Osteoblast (primary cell): Measurements from ENCODE around the gene TMEM259. TPM values are rescaled to one million over a fixed set of nuclear protein-coding genes. Genes with fewer than 3 reads are reported as not detected.

Experiments used
- DNase-seq: peaks from one replicate; pipeline ENCODE4 v3.0.0; 2011; ENCODE audit warnings: low spot score, mixed read lengths; ENCODE audit not compliant: insufficient read length; ENCODE audit errors: missing footprints
- H2AFZ ChIP-seq: 2 replicates; pipeline ENCODE4 v1.6.0; 2011; ENCODE audit warnings: mild to moderate bottlenecking, low read length
- H3K27ac ChIP-seq: 2 replicates; pipeline ENCODE4 v1.5.1; 2011; ENCODE audit warnings: mild to moderate bottlenecking, low read depth, low read length, moderate library complexity
- H3K27me3 ChIP-seq: 2 replicates; pipeline ENCODE4 v1.6.0; 2012; ENCODE audit warnings: mild to moderate bottlenecking, control low read depth, inconsistent platforms, low read length, moderate library complexity; ENCODE audit not compliant: insufficient read depth
- H3K36me3 ChIP-seq: 2 replicates; pipeline ENCODE4 v1.5.1; 2011; ENCODE audit warnings: mild to moderate bottlenecking, low read length, control low read depth, moderate library complexity; ENCODE audit not compliant: insufficient read depth
- H3K4me1 ChIP-seq: 2 replicates; pipeline ENCODE4 v1.5.1; 2011; ENCODE audit warnings: mild to moderate bottlenecking, low read length, control low read depth, moderate library complexity; ENCODE audit not compliant: insufficient read depth
- H3K4me2 ChIP-seq: 2 replicates; pipeline ENCODE4 v1.6.0; 2011; ENCODE audit warnings: mild to moderate bottlenecking, low read length; ENCODE audit not compliant: insufficient read depth
- H3K4me3 ChIP-seq: fragments of 200-600 bp; sonication (generic); 3 replicates; pipeline ENCODE4 v1.5.1; 2012; ENCODE audit warnings: mild to moderate bottlenecking, low read length, inconsistent platforms; ENCODE audit not compliant: insufficient read depth
- H3K79me2 ChIP-seq: 2 replicates; pipeline ENCODE4 v1.6.0; 2012; ENCODE audit warnings: mild to moderate bottlenecking, low read length, control low read depth, inconsistent platforms; ENCODE audit not compliant: insufficient read depth
- H3K9me3 ChIP-seq: 2 replicates; pipeline ENCODE4 v1.5.1; 2011; ENCODE audit warnings: low read depth, low read length, control low read depth
- H4K20me1 ChIP-seq: 2 replicates; pipeline ENCODE4 v1.6.0; 2012; ENCODE audit warnings: mild to moderate bottlenecking, low read length, control low read depth; ENCODE audit not compliant: insufficient read depth
- total RNA-seq: library from RNA; depleted of rRNA; stranded (reverse); fragments of >200 nt; gene quantifications from 2 replicates; pipeline ENCODE4 v1.2.3, GENCODE V29; 2012
- TF ChIP-seq, protein P1 (sequence below): IDR thresholded peaks from 2 replicates; pipeline ENCODE4 v1.5.1; 2011; ENCODE audit warnings: mild to moderate bottlenecking, low read depth, low read length, moderate library complexity; ENCODE audit errors: extremely low read depth

The TMEM259 gene
- total RNA-seq, 1 donor: 84.0 TPM

DNA sequence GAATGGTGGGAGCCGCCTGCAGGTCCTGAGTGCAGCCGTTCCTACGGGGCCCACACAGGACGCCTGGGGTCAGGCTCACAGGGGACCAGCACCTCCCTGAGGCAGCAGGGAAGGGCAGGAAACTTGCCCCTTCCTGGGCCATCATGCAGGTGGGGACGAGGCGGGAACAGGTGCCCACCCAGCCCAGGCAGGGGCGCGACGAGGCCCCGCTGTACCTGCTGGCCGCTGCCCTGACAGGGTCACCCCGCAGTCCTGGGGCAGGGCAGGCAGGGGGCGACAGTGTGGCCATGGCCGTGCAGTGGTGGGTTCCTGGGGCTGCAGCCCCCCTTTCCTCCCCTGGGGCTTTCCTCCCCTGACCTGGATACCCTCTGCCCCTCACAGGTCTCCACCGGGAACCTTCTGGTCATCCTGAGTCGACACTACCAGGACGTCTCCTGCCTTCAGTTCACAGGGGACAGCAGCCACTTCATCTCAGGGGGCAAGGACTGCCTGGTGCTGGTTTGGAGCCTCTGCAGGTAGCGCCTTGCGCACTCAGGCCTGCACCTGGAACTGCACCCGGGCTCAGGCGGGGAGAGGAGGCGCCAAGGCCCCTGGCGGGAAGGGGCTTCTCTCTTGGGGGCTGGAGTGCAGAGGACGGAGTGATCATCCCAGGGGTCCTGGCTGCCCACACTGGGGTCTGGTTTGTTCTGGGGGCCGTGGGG lies 31.4 kb downstream of the TMEM259 start:
- Histone ChIP-seq H3K4me1 (peaks cover 5% of the 10 kb centered on the region), H3K9me3 (no peaks in the 10 kb centered on the region), H3K79me2 (peaks cover 14% of the 10 kb centered on the region), H3K36me3 (peaks cover 23% of the 10 kb centered on the region), H3K27me3 (no peaks in the 10 kb centered on the region), H3K4me2 (no peak overlapping the region), H2AFZ (no peak overlapping the region), H3K27ac (no peak overlapping the region), H4K20me1 (peaks cover 5% of the 10 kb centered on the region), H3K4me3 (no peak overlapping the region)
- DNase-seq: no peak
- TF ChIP-seq, protein P1, sequence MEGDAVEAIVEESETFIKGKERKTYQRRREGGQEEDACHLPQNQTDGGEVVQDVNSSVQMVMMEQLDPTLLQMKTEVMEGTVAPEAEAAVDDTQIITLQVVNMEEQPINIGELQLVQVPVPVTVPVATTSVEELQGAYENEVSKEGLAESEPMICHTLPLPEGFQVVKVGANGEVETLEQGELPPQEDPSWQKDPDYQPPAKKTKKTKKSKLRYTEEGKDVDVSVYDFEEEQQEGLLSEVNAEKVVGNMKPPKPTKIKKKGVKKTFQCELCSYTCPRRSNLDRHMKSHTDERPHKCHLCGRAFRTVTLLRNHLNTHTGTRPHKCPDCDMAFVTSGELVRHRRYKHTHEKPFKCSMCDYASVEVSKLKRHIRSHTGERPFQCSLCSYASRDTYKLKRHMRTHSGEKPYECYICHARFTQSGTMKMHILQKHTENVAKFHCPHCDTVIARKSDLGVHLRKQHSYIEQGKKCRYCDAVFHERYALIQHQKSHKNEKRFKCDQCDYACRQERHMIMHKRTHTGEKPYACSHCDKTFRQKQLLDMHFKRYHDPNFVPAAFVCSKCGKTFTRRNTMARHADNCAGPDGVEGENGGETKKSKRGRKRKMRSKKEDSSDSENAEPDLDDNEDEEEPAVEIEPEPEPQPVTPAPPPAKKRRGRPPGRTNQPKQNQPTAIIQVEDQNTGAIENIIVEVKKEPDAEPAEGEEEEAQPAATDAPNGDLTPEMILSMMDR: peak; percentile 18

- TF ChIP-seq, protein P1: no peak
These were observed 32.4 kb downstream of the TMEM259 start for GRCh38 chr19:988510-988909.

GRCh38 chr19:988081-988480 lies 32.8 kb downstream of the TMEM259 start:
- no peak for DNase-seq
- Histone ChIP-seq H3K4me1 (peaks cover 11% of the 10 kb centered on the region), H3K27ac (no peak overlapping the region), H3K9me3 (no peaks in the 10 kb centered on the region), H2AFZ (no peak overlapping the region), H3K4me2 (no peak overlapping the region), H4K20me1 (peaks cover 5% of the 10 kb centered on the region), H3K4me3 (no peak overlapping the region), H3K79me2 (peaks cover 18% of the 10 kb centered on the region), H3K36me3 (peaks cover 23% of the 10 kb centered on the region), H3K27me3 (no peaks in the 10 kb centered on the region)
- TF ChIP-seq, protein P1: no peak

More at GRCh38 chr19:988510-988909, 32.4 kb downstream of the TMEM259 start:
- no peak overlapping the region for H2AFZ ChIP-seq
- H3K79me2 ChIP-seq: peaks cover 18% of the 10 kb centered on the region
- peaks cover 23% of the 10 kb centered on the region for H3K36me3 ChIP-seq
- H3K9me3 ChIP-seq: no peaks in the 10 kb centered on the region
- H3K27ac ChIP-seq: no peak overlapping the region
- peaks cover 11% of the 10 kb centered on the region for H3K4me1 ChIP-seq
- no peak for DNase-seq
- H3K4me3 ChIP-seq: no peak overlapping the region
- no peaks in the 10 kb centered on the region for H3K27me3 ChIP-seq
- peaks cover 5% of the 10 kb centered on the region for H4K20me1 ChIP-seq
- no peak overlapping the region for H3K4me2 ChIP-seq

DNA sequence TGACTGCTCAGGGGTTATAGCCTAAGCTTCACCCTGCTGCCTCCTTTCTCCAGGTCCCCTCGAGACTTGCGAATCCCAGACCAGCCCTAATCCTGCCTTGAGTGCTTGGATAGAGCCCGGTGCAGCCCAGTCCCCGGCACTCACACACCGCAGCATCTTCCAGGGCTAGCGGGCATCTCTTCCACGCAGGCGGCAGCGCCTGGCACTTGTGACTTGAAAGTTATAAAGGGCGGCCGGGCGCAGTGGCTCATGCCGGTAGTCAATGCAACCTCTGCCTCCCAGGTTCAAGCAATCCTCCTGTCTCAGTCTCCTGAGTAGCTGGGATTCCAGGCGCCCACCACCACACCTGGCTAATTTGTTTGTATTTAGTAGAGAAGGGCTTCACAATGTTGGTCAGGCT lies 34.8 kb downstream of the TMEM259 start:
- no peak overlapping the region for H3K4me2 ChIP-seq
- H3K4me1 ChIP-seq: peaks cover 11% of the 10 kb centered on the region
- H3K36me3 ChIP-seq: peaks cover 23% of the 10 kb centered on the region
- peaks cover 5% of the 10 kb centered on the region for H4K20me1 ChIP-seq
- H3K4me3 ChIP-seq: no peak overlapping the region
- H3K9me3 ChIP-seq: no peaks in the 10 kb centered on the region
- no peak overlapping the region for H3K27ac ChIP-seq
- no peak for DNase-seq
- H3K79me2 ChIP-seq: peaks cover 18% of the 10 kb centered on the region
- no peaks in the 10 kb centered on the region for H3K27me3 ChIP-seq
- TF ChIP-seq, protein P1: no peak
- H2AFZ ChIP-seq: no peak overlapping the region
